Breast epithelium (tissue), 4 donors: ENCODE results near the gene TBC1D1. TPM values are rescaled to one million over a fixed set of nuclear protein-coding genes. Genes with fewer than 3 reads are reported as not detected.

ENCODE experiments used
- DNase-seq, 2 donors: peaks; one replicate each; pipeline ENCODE4 v3.0.0-alpha.2; 2019; ENCODE audit warnings: low spot score in 2 of 2
- H3K27ac ChIP-seq, 2 donors: fragments of 200-600 bp; sonication (generic) in 1 of 2; one replicate each; pipeline ENCODE4 v1.5.1; 2016 to 2019; ENCODE audit warnings: mild to moderate bottlenecking in 1 of 2
- H3K27me3 ChIP-seq, 2 donors: fragments of 200-600 bp; sonication (generic) in 1 of 2; one replicate each; pipeline versions ENCODE4 v1.5.1 to v1.6.0; 2017 to 2019; ENCODE audit warnings: control low read depth in 1 of 2, mild to moderate bottlenecking in 1 of 2
- H3K36me3 ChIP-seq: fragments of 200-600 bp; one replicate; pipeline ENCODE4 v1.5.1; 2019
- H3K4me1 ChIP-seq, 2 donors: fragments of 200-600 bp; sonication (generic); one replicate each; pipeline ENCODE4 v1.5.1; 2016 to 2019; ENCODE audit warnings: control low read depth in 1 of 2
- H3K4me3 ChIP-seq, 3 donors: fragments of 200-600 bp; sonication (generic); 1 replicate in 2 of 3; 2 replicates in 1 of 3; pipeline ENCODE4 v1.5.1; 2016 to 2019; ENCODE audit warnings: mild to moderate bottlenecking in 3 of 3, moderate library complexity in 2 of 3
- H3K9me3 ChIP-seq, 2 donors: fragments of 200-600 bp; sonication (generic) in 1 of 2; one replicate each; pipeline ENCODE4 v1.5.1; 2016 to 2019; ENCODE audit warnings: control low read depth in 1 of 2
- POLR2A ChIP-seq: fragments of 450-650 bp; IDR thresholded peaks from one replicate; pipeline ENCODE4 v1.6.1; 2016; ENCODE audit warnings: antibody characterized with exemption, mild to moderate bottlenecking, moderate library complexity
- POLR2AphosphoS5 ChIP-seq, 3 donors: sonication (generic); formaldehyde crosslinking; IDR thresholded peaks; one replicate each; pipeline ENCODE4 v1.6.1; 2017; ENCODE audit warnings: antibody characterized with exemption in 3 of 3
- intact Hi-C: fragments of 100-400 bp; cut with DNase I; formaldehyde crosslinking; loops from one replicate; pipeline ENCODE4 v1.15.1; 2023; ENCODE audit warnings: low total_unique reads
- total RNA-seq, 3 donors: library from RNA; depleted of rRNA; stranded (reverse); fragments of >200 nt; gene quantifications; one replicate each; pipeline ENCODE4 v1.1.0, GENCODE V29; 2016
- TF ChIP-seq, protein P1 (sequence below), 3 donors: fragments of 450-650 bp; IDR thresholded peaks; one replicate each; pipeline ENCODE4 v1.5.1; 2016 to 2017; ENCODE audit warnings: antibody characterized with exemption in 3 of 3, mild to moderate bottlenecking in 3 of 3, moderate library complexity in 3 of 3

TBC1D1 gene
- total RNA-seq, 3 donors from 2014 or later = 55.2 to 80.9 (median 63.9) TPM

DNA sequence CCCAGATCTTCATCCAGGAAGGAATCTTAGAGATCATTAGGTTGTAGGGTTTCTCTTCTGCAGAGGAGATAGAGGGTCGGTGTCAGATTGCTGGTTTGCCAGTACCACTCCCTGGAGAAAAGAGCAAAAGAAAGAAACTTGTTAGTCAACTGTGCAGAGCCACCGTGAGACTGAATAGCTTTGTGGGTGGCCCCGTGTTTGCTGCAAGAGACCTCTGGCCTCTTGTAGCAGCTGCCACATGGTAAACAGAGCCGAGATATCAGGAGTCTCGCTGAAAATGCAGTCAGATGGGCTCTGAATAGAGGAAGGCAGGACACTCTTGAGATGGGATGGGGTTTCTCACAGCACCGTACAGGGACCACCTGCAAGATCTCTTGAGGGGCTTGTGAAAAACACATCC lies 219.0 kb downstream of the TBC1D1 start:
- TF ChIP-seq POLR2AphosphoS5 (IDR thresholded peaks at IDR 0.05) = no peak
- TF ChIP-seq, protein P1, sequence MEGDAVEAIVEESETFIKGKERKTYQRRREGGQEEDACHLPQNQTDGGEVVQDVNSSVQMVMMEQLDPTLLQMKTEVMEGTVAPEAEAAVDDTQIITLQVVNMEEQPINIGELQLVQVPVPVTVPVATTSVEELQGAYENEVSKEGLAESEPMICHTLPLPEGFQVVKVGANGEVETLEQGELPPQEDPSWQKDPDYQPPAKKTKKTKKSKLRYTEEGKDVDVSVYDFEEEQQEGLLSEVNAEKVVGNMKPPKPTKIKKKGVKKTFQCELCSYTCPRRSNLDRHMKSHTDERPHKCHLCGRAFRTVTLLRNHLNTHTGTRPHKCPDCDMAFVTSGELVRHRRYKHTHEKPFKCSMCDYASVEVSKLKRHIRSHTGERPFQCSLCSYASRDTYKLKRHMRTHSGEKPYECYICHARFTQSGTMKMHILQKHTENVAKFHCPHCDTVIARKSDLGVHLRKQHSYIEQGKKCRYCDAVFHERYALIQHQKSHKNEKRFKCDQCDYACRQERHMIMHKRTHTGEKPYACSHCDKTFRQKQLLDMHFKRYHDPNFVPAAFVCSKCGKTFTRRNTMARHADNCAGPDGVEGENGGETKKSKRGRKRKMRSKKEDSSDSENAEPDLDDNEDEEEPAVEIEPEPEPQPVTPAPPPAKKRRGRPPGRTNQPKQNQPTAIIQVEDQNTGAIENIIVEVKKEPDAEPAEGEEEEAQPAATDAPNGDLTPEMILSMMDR (IDR thresholded peaks at IDR 0.05) = no peak
- TF ChIP-seq POLR2A = no peak
- Histone ChIP-seq H3K4me3 (no peak overlapping the region), H3K9me3 (no peaks in the 10 kb centered on the region), H3K36me3 (no peaks in the 10 kb centered on the region), H3K4me1 (no peaks in the 10 kb centered on the region), H3K27me3 (no peaks in the 10 kb centered on the region), H3K27ac (no peak overlapping the region)
- no peak for DNase-seq
- intact Hi-C loops = no loop called here

DNA sequence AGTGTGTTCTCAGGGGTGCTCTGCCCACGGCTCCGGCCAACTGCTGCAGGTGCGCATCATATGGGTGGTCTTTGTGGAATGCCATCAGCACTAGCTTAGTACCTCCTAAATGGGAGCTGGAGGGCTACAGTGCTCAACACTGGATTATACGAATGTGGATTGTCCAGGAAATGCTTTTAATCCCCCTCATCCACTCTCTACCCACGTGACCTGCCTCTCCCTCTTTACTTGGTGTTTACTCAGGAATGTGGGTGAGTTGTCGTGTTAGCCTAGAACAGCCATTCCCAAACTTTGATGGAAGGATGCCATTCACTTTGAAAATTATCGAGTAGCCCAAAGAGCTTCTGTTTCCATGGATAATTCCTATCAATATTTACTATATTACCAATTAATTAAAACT lies 220.1 kb downstream of the TBC1D1 start:
- Histone ChIP-seq H3K27me3 (no peaks in the 10 kb centered on the region), H3K36me3 (no peaks in the 10 kb centered on the region), H3K4me3 (no peak overlapping the region), H3K4me1 (no peaks in the 10 kb centered on the region), H3K9me3 (no peaks in the 10 kb centered on the region), H3K27ac (no peak overlapping the region)
- TF ChIP-seq POLR2A (no peak), POLR2AphosphoS5 (IDR thresholded peaks at IDR 0.05) (no peak)
- DNase-seq = no peak
- intact Hi-C loops = no loop called here

DNA sequence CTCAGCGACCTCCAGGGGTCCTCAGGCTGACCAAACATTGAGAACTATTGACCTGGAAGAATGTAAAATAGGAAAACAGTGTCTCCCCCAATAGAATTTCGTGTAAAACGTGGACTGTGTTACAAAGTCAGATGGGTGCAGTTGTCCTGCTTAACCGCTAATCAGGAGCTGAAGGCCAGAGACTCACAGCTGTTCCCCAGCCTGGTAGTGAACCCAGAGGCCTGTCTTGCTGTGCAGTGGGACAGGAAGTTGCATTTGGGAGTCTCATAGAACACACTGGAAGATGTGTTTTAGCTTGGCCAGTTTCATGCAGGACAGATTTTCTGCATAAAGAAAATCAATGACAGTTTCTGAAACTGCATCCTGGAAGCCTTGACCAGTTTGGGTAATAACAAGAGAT lies 220.8 kb downstream of the TBC1D1 start:
- no peaks in the 10 kb centered on the region for H3K4me1 ChIP-seq
- no peak for DNase-seq
- intact Hi-C loops = no loop called here
- no peaks in the 10 kb centered on the region for H3K9me3 ChIP-seq
- TF ChIP-seq POLR2AphosphoS5 (IDR thresholded peaks at IDR 0.05) (no peak), POLR2A (no peak)
- TF ChIP-seq, protein P1 (IDR thresholded peaks at IDR 0.05) = no peak
- no peak overlapping the region for H3K4me3 ChIP-seq
- no peaks in the 10 kb centered on the region for H3K36me3 ChIP-seq
- no peak overlapping the region for H3K27ac ChIP-seq
- H3K27me3 ChIP-seq = no peaks in the 10 kb centered on the region

DNA sequence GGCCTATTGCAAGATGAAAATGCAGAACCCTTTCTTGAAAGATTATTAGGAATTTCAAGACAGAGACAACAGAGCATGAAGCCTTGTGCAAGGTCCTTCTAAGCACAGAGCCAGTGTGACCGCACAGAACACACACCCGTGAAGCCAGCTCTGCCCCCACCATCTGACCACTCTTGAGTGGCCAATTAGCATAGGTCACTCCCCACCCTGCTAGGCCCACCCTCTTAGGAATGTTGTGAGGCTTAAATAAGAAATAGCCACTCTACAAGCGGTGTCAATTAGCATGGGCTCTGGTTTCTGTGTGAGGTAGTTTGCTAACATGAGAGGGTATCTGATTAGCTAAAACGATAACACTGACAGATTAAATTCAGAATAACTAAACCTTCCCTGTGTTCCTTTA lies 222.2 kb downstream of the TBC1D1 start:
- TF ChIP-seq, protein P1 (IDR thresholded peaks at IDR 0.05) = no peak
- no peak for TF ChIP-seq POLR2AphosphoS5 (IDR thresholded peaks at IDR 0.05)
- TF ChIP-seq POLR2A = no peak
- Histone ChIP-seq H3K4me1 (no peaks in the 10 kb centered on the region), H3K27ac (no peak overlapping the region), H3K4me3 (no peak overlapping the region), H3K27me3 (no peaks in the 10 kb centered on the region), H3K9me3 (no peaks in the 10 kb centered on the region), H3K36me3 (no peaks in the 10 kb centered on the region)
- intact Hi-C loops = no loop called here
- DNase-seq = no peak

DNA sequence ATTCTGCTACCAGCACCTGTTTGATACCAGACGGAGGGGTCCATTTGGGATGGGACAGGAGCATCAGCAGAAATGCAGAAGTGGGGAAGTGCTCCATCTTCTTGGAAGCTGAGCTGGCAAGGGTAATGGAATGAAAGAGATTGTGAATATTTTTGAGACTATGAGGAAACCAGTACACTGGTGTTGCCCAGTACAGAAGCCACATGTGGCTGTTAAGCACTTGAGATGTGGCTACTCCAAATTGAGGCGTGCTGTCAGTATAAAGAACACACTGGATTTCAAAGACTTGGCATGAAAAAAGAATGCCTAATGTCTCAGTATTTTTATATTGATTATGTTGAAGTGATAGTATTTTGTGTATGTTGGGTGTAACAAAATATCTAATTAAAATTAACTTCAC lies 222.7 kb downstream of the TBC1D1 start:
- Histone ChIP-seq H3K4me1 (no peaks in the 10 kb centered on the region), H3K9me3 (no peaks in the 10 kb centered on the region), H3K27ac (no peak overlapping the region), H3K27me3 (no peaks in the 10 kb centered on the region), H3K36me3 (no peaks in the 10 kb centered on the region), H3K4me3 (no peak overlapping the region)
- no peak for DNase-seq
- intact Hi-C loops = no loop called here
- TF ChIP-seq, protein P1 (IDR thresholded peaks at IDR 0.05) = no peak
- TF ChIP-seq POLR2A = no peak
- TF ChIP-seq POLR2AphosphoS5 (IDR thresholded peaks at IDR 0.05) = no peak
